ENCODE measurements around the gene CLSTN1. TPM values are rescaled to one million over a fixed set of nuclear protein-coding genes. Genes with fewer than 3 reads are reported as not detected.

The CLSTN1 gene
- polyA plus RNA-seq, 3 donors = 5.2 to 25.2 (median 5.3) TPM

DNA sequence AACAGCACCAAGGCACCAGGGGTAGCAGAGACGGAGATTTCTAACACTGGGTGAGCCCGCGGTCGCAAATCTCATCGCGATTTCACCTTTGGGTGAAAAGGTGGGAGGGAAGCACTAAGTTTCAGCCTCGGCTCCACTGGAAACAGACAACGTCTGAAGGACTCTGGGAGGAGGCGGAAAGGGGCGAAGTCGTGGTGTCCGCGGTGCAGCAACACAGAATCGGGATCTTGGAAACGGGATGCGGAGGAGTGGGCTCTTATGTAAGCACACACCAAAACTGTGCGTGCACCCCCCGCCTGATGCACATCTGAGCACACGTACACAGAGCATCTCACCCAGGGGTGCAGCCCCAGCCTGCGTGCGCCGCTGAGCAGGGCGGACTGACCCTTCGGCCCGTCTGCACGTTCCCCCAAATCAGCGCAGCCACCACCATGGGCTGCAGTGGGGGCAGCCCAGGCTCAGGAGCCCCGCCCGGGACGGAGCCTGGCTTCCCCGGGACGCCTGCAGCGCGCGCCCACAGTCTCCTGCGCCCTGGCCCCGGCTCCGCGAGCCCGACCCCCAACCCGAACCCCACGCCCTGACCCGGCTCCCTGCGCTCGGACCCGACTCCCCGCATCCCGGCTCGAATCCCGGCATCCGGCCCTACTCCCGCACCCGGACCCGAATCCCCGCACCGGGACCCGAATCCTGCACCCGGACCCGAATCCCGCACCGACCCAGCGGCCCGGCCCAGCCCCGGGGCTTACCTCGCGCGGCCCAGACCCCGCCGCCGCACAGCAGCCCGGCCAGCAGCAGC is 670 bp downstream of the CLSTN1 start:
- Mint-ChIP-seq H3K9me3 (peaks cover 0 to 3% (median 0%) of the 10 kb centered on the region in 7 donors), H3K36me3 (peaks cover 0 to 2% of the 10 kb centered on the region in 2 donors), H3K4me1 (peaks cover 50% of the 10 kb centered on the region), H3K4me3 (peak overlapping the region; percentile 96 to 97), H3K27me3 (ENCODE audit: low read depth in 3 of 3) (peaks cover 0 to 10% (median 8%) of the 10 kb centered on the region in 3 donors), H3K27ac (peak overlapping the region; percentile 2 to 67 (median 37))
- H3K36me3 ChIP-seq (replicated peaks in 1 of 2; ENCODE audit: control insufficient read depth in 1 of 2, insufficient read depth in 2 of 2, low read length in 2 of 2) = no peaks in the 10 kb centered on the region
- TF ChIP-seq CTCF (IDR thresholded peaks at IDR 0.05) = no peak
- H3K79me2 ChIP-seq (ENCODE audit: insufficient read depth, low read length) = peaks cover 42% of the 10 kb centered on the region
- H3K9me3 ChIP-seq (replicated peaks in 1 of 2; ENCODE audit: control insufficient read depth in 1 of 2, insufficient read depth in 1 of 2, low read length in 2 of 2) = no peaks in the 10 kb centered on the region
- H3K27ac ChIP-seq (ENCODE audit: low read depth in 1 of 2, low read length in 2 of 2) = peak overlapping the region in 1 of 2 donors; percentile 54
- intact Hi-C loops (cut with micrococcal nuclease) = no loop called here
- DNase-seq = peak in 1 of 3 donors; percentile 17
- H3K4me3 ChIP-seq (replicated peaks in 1 of 3; ENCODE audit: low read depth in 2 of 3, low read length in 3 of 3) = peak overlapping the region; percentile 62 to 80 (median 78)
- under 1% methylated on average over 71 of the region's 71 CpGs for WGBS (ENCODE audit: insufficient coverage)
- H3K9ac ChIP-seq (ENCODE audit: insufficient read depth, low read length, poor library complexity, severe bottlenecking) = peak overlapping the region; percentile 69
- H4K20me1 ChIP-seq (ENCODE audit: insufficient read depth, low read length) = no peaks in the 10 kb centered on the region
- peaks cover 34 to 41% of the 10 kb centered on the region in 2 donors for H3K4me1 ChIP-seq (ENCODE audit: control insufficient read depth in 1 of 2, insufficient read depth in 2 of 2, low read length in 2 of 2)
- no peaks in the 10 kb centered on the region for H3K27me3 ChIP-seq (ENCODE audit: control insufficient read depth in 2 of 2, insufficient read depth in 2 of 2, low read length in 2 of 2)
- peak overlapping the region; percentile 84 for H3K4me2 ChIP-seq (replicated peaks; ENCODE audit: extremely low read depth, low read length, poor library complexity, severe bottlenecking)
- peak overlapping the region; percentile 79 for H2AFZ ChIP-seq (ENCODE audit: insufficient read depth, low read depth, low read length, poor library complexity, severe bottlenecking)

- H3K27ac Mint-ChIP-seq = peak overlapping the region in 4 of 7 donors; percentile 2 to 67 (median 35)
- H2AFZ ChIP-seq (ENCODE audit: insufficient read depth, low read depth, low read length, poor library complexity, severe bottlenecking) = peak overlapping the region; percentile 79
- H3K4me1 ChIP-seq (ENCODE audit: control insufficient read depth in 1 of 2, insufficient read depth in 2 of 2, low read length in 2 of 2) = peaks cover 34 to 41% of the 10 kb centered on the region in 2 donors
- no peaks in the 10 kb centered on the region for H3K36me3 ChIP-seq (replicated peaks in 1 of 2; ENCODE audit: control insufficient read depth in 1 of 2, insufficient read depth in 2 of 2, low read length in 2 of 2)
- H3K36me3 Mint-ChIP-seq = peaks cover 0 to 2% of the 10 kb centered on the region in 2 donors
- H3K4me2 ChIP-seq (replicated peaks; ENCODE audit: extremely low read depth, low read length, poor library complexity, severe bottlenecking) = peak overlapping the region; percentile 84
- H3K4me1 Mint-ChIP-seq = peaks cover 45% of the 10 kb centered on the region
- H4K20me1 ChIP-seq (ENCODE audit: insufficient read depth, low read length) = no peaks in the 10 kb centered on the region
- H3K4me3 ChIP-seq (replicated peaks in 1 of 3; ENCODE audit: low read depth in 2 of 3, low read length in 3 of 3) = peak overlapping the region; percentile 62 to 80 (median 78)
- peaks cover 0 to 2% (median 0%) of the 10 kb centered on the region in 7 donors for H3K9me3 Mint-ChIP-seq
- peak overlapping the region; percentile 69 for H3K9ac ChIP-seq (ENCODE audit: insufficient read depth, low read length, poor library complexity, severe bottlenecking)
- H3K27me3 ChIP-seq (ENCODE audit: control insufficient read depth in 2 of 2, insufficient read depth in 2 of 2, low read length in 2 of 2) = no peaks in the 10 kb centered on the region
- peak overlapping the region; percentile 96 to 97 for H3K4me3 Mint-ChIP-seq
- H3K79me2 ChIP-seq (ENCODE audit: insufficient read depth, low read length) = peaks cover 48% of the 10 kb centered on the region
- peaks cover 0 to 8% (median 8%) of the 10 kb centered on the region in 3 donors for H3K27me3 Mint-ChIP-seq (ENCODE audit: low read depth in 3 of 3)
- DNase-seq = no peak
- no peak overlapping the region for H3K27ac ChIP-seq (ENCODE audit: low read depth in 1 of 2, low read length in 2 of 2)
- WGBS (ENCODE audit: insufficient coverage) = 0% methylated on average over 3 of the region's 8 CpGs
- intact Hi-C loops (cut with micrococcal nuclease) = no loop called here
- TF ChIP-seq CTCF (IDR thresholded peaks at IDR 0.05) = no peak
- H3K9me3 ChIP-seq (replicated peaks in 1 of 2; ENCODE audit: control insufficient read depth in 1 of 2, insufficient read depth in 1 of 2, low read length in 2 of 2) = no peaks in the 10 kb centered on the region
Observed at GRCh38 chr1:9822490-9822889, 1.3 kb downstream of the CLSTN1 start.

All from CD14-positive monocyte (primary cell).